SK-N-SH (cell line): Measurements from ENCODE around the gene INSYN1. TPM values are rescaled to one million over a fixed set of nuclear protein-coding genes. Genes with fewer than 3 reads are reported as not detected.

Experiments
- CTCF ChIA-PET: fragments of 300-600, 350-600 bp; formaldehyde crosslinking; extraction: SDS; loops from one replicate; lab custom pipeline; 2021; lab: Yijun Ruan, JAX
- POLR2A ChIA-PET: fragments of 350-600 bp; sonication (Branson Sonifier 250); formaldehyde crosslinking; extraction: SDS; loops from one replicate; lab custom pipeline; 2020; ENCODE audit warnings: antibody characterized with exemption, inconsistent platforms; lab: Yijun Ruan, JAX
- DNase-seq: peaks from one replicate; pipeline ENCODE4 v3.0.0; 2012
- H2AFZ ChIP-seq: fragments of 200-600 bp; sonication (generic); 2 replicates; pipeline ENCODE4 v1.8.1; 2016; ENCODE audit warnings: antibody characterized with exemption, mild to moderate bottlenecking, low read depth
- H3F3A ChIP-seq: fragments of 200-600 bp; sonication (generic); replicated peaks from 2 replicates; pipeline ENCODE3; 2016; ENCODE audit warnings: antibody characterized with exemption, mild to moderate bottlenecking; ENCODE audit not compliant: insufficient read depth
- H3K27ac ChIP-seq, 2 experiments: fragments of 200-500 bp in 1 of 2; fragments of 200-600 bp in 1 of 2; sonication (Bioruptor generic) in 1 of 2; sonication (generic), shearing (Covaris generic) in 1 of 2; 2 replicates each; pipeline versions ENCODE4 v1.5.1 to v1.6.1; 2014 to 2016; ENCODE audit warnings: low read depth in 2 of 2, inconsistent platforms in 1 of 2, low read length in 1 of 2, mild to moderate bottlenecking in 1 of 2, mixed read lengths in 1 of 2
- H3K27me3 ChIP-seq: fragments of 200-600 bp; sonication (generic), shearing (Covaris generic); 2 replicates; pipeline ENCODE4 v1.6.1; 2016; ENCODE audit warnings: mixed run types; ENCODE audit not compliant: insufficient read depth
- H3K36me3 ChIP-seq, 2 experiments: fragments of 200-500 bp in 1 of 2; fragments of 200-600 bp in 1 of 2; sonication (Bioruptor generic) in 1 of 2; sonication (generic) in 1 of 2; replicated peaks in 1 of 2; 2 replicates each; pipeline versions ENCODE3 to v1.5.1; 2014 to 2016; ENCODE audit warnings: low read length in 1 of 2, mild to moderate bottlenecking in 1 of 2; ENCODE audit not compliant: insufficient read depth in 2 of 2, control insufficient read depth in 1 of 2
- H3K4me1 ChIP-seq, 2 experiments: fragments of 200-500 bp in 1 of 2; fragments of 200-600 bp in 1 of 2; sonication (Bioruptor generic) in 1 of 2; sonication (generic), shearing (Covaris generic) in 1 of 2; 2 replicates each; pipeline versions ENCODE4 v1.5.1 to v1.6.1; 2014 to 2016; ENCODE audit warnings: low read depth in 1 of 2, low read length in 1 of 2, mixed run types in 1 of 2; ENCODE audit not compliant: insufficient read depth in 2 of 2, control insufficient read depth in 1 of 2
- H3K4me2 ChIP-seq: fragments of 200-600 bp; sonication (generic), shearing (Covaris generic); 2 replicates; pipeline ENCODE4 v1.6.1; 2017; ENCODE audit warnings: mixed run types
- H3K4me3 ChIP-seq, 2 experiments: fragments of 200-500 bp in 1 of 2; fragments of 200-600 bp in 1 of 2; sonication (Bioruptor generic) in 1 of 2; sonication (generic), shearing (Covaris generic) in 1 of 2; 2 replicates each; pipeline versions ENCODE4 v1.5.1 to v1.8.1; 2014 to 2016; ENCODE audit warnings: low read depth in 2 of 2, inconsistent platforms in 1 of 2, low read length in 1 of 2, mild to moderate bottlenecking in 1 of 2, mixed read lengths in 1 of 2, moderate library complexity in 1 of 2
- H3K79me2 ChIP-seq: fragments of 200-600 bp; sonication (generic); 2 replicates; pipeline ENCODE4 v1.8.1; 2017; ENCODE audit warnings: mild to moderate bottlenecking; ENCODE audit not compliant: insufficient read depth
- H3K9ac ChIP-seq: fragments of 200-600 bp; sonication (generic); 2 replicates; pipeline ENCODE4 v1.6.1; 2017; ENCODE audit warnings: mixed run types
- H3K9me2 ChIP-seq: fragments of 200-600 bp; sonication (generic); 2 replicates; pipeline ENCODE4 v1.6.1; 2017; ENCODE audit warnings: mixed run types
- H3K9me3 ChIP-seq: fragments of 200-600 bp; sonication (generic); 2 replicates; pipeline ENCODE4 v1.6.1; 2017; ENCODE audit warnings: mixed run types, mild to moderate bottlenecking, moderate library complexity
- H4K20me1 ChIP-seq: fragments of 200-600 bp; sonication (generic); 2 replicates; pipeline ENCODE4 v1.6.1; 2017; ENCODE audit warnings: mild to moderate bottlenecking, mixed run types; ENCODE audit not compliant: insufficient read depth
- CHD2 ChIP-seq: fragments of 150-350 bp; IDR thresholded peaks from 2 replicates; pipeline ENCODE4 v1.6.1; 2018; ENCODE audit warnings: low read length; ENCODE audit not compliant: partially characterized antibody
- EP300 ChIP-seq, 2 experiments: IDR thresholded peaks; 2 replicates each; pipeline versions ENCODE4 v1.4.0 to v1.6.1; 2012; ENCODE audit warnings: borderline replicate concordance in 1 of 2, low read depth in 1 of 2, low read length in 1 of 2
- FOXJ3 ChIP-seq: sonication (generic); formaldehyde crosslinking; IDR thresholded peaks from 2 replicates; pipeline ENCODE4 v1.5.1; 2020; ENCODE audit warnings: mild to moderate bottlenecking, missing genetic modification reagents
- FOXM1 ChIP-seq: IDR thresholded peaks from 2 replicates; pipeline ENCODE4 v1.4.0; 2012; ENCODE audit warnings: low read depth, mild to moderate bottlenecking
- GATA2 ChIP-seq: sonication (generic); formaldehyde crosslinking; IDR thresholded peaks from 2 replicates; pipeline ENCODE4 v1.5.0; 2020; ENCODE audit warnings: mild to moderate bottlenecking, missing genetic modification reagents
- IRF3 ChIP-seq: fragments of 150-350 bp; IDR thresholded peaks from 2 replicates; pipeline ENCODE4 v1.6.1; 2016; ENCODE audit warnings: mild to moderate bottlenecking, low read depth, low read length
- MAX ChIP-seq: IDR thresholded peaks from 2 replicates; pipeline ENCODE4 v1.4.0; 2012; ENCODE audit warnings: low read depth
- MEF2A ChIP-seq: IDR thresholded peaks from 2 replicates; pipeline ENCODE4 v1.4.0; 2012; ENCODE audit warnings: low read depth, borderline replicate concordance
- MXI1 ChIP-seq: IDR thresholded peaks from 2 replicates; pipeline ENCODE4 v1.6.1; 2012; ENCODE audit warnings: mild to moderate bottlenecking, low read depth, low read length, improper control_type of control experiment
- NFIC ChIP-seq: IDR thresholded peaks from 2 replicates; pipeline ENCODE4 v1.4.0; 2012; ENCODE audit warnings: borderline replicate concordance
- RAD21 ChIP-seq: IDR thresholded peaks from 2 replicates; pipeline ENCODE4 v1.6.1; 2012; ENCODE audit warnings: mild to moderate bottlenecking, low read length
- RXRA ChIP-seq: IDR thresholded peaks from 2 replicates; pipeline ENCODE4 v1.4.0; 2012; ENCODE audit warnings: low read depth, mild to moderate bottlenecking, borderline replicate concordance
- SMC3 ChIP-seq: IDR thresholded peaks from 2 replicates; pipeline ENCODE4 v1.6.1; 2012; ENCODE audit warnings: low read depth, low read length, improper control_type of control experiment
- TAF1 ChIP-seq: IDR thresholded peaks from 2 replicates; pipeline ENCODE4 v1.6.1; 2012; ENCODE audit warnings: low read depth, mild to moderate bottlenecking, low read length, moderate library complexity, borderline replicate concordance
- YY1 ChIP-seq: IDR thresholded peaks from 2 replicates; pipeline ENCODE4 v1.4.0; 2012; ENCODE audit warnings: low read depth, mild to moderate bottlenecking
- WGBS: methylation state at CpG from one replicate; pipeline ENCODE4 v1.1.6; 2017; ENCODE audit warnings: low lambda C conversion rate; 5-methylcytosine and 5-hydroxymethylcytosine counted together
- polyA plus RNA-seq, 3 experiments: library from polyadenylated mRNA; depleted of rRNA; stranded (reverse); fragments of >200 nt; gene quantifications; 2 replicates each; pipeline ENCODE4 v1.2.3, GENCODE V29; 2012

INSYN1 gene
- polyA plus RNA-seq, 1 of the 3 experiments (the other 2 are of a cell fraction): 3.7 TPM

- H4K20me1 ChIP-seq: no peaks in the 10 kb centered on the region
- peaks cover 28% of the 10 kb centered on the region for H3K27me3 ChIP-seq
- H3K4me1 ChIP-seq: peaks cover 0 to 8% of the 10 kb centered on the region in 2 experiments; a peak in 2 of 4 replicates
- H3K9ac ChIP-seq: no peak overlapping the region
- H3K79me2 ChIP-seq: no peaks in the 10 kb centered on the region
- H3K9me3 ChIP-seq: no peaks in the 10 kb centered on the region
- ChIA-PET POLR2A (no interaction called here), CTCF (interaction anchor here (0.7 to 1.4 kb wide), 6 partner anchors 12 to 151 kb away, joined by 3 read pairs; no protein-coding TSS in a partner anchor)
- no peaks in the 10 kb centered on the region for H3K9me2 ChIP-seq
- H3K27ac ChIP-seq: no peak overlapping the region
- no peak for TF ChIP-seq EP300 (IDR thresholded peaks at IDR 0.05; ENCODE audit: borderline replicate concordance in 1 of 2, low read depth in 1 of 2, low read length in 1 of 2)
- no peak for TF ChIP-seq TAF1
- no peak for TF ChIP-seq RXRA
- no peak for TF ChIP-seq FOXJ3 (CRISPR knock-in tag)
- no peak for TF ChIP-seq SMC3
- no peak for TF ChIP-seq MXI1
- no peak for TF ChIP-seq MAX
- TF ChIP-seq YY1: no peak
- TF ChIP-seq IRF3: no peak
- no peak for TF ChIP-seq CHD2
- no peak for TF ChIP-seq MEF2A
- no peak for TF ChIP-seq FOXM1
- no peak for TF ChIP-seq RAD21
- TF ChIP-seq GATA2 (CRISPR knock-in tag): no peak
- H3K36me3 ChIP-seq: no peaks in the 10 kb centered on the region
- no peaks in the 10 kb centered on the region for H3F3A ChIP-seq
- no peak overlapping the region for H2AFZ ChIP-seq
- DNase-seq: no peak
- H3K4me2 ChIP-seq: no peak overlapping the region
- H3K4me3 ChIP-seq: no peak overlapping the region
Measured at GRCh38 chr15:73757571-73757970, 4.4 kb upstream of the INSYN1 start.

GRCh38 chr15:73756947-73757513 is 3.9 kb upstream of the INSYN1 start:
- no peak for DNase-seq
- POLR2A ChIA-PET: no interaction called here
- H3K4me1 ChIP-seq: peaks cover 0 to 8% of the 10 kb centered on the region in 2 experiments; a peak in 2 of 4 replicates
- H3F3A ChIP-seq: no peaks in the 10 kb centered on the region
- no peak for TF ChIP-seq NFIC
- TF ChIP-seq MAX: no peak
- no peak overlapping the region for H3K4me3 ChIP-seq
- 75% methylated on average over 3 of the region's 3 CpGs for WGBS
- CTCF ChIA-PET: interaction anchor here (0.7 to 1.3 kb wide), 3 partner anchors 52 to 152 kb away, joined by 3 read pairs; no protein-coding TSS in a partner anchor
- H3K27ac ChIP-seq: no peak overlapping the region
- H3K36me3 ChIP-seq: no peaks in the 10 kb centered on the region
- no peak overlapping the region for H3K9ac ChIP-seq
- peaks cover 23% of the 10 kb centered on the region; the same call in 1 of the 2 replicates for H3K27me3 ChIP-seq
- no peak overlapping the region for H3K4me2 ChIP-seq
- no peak overlapping the region for H2AFZ ChIP-seq
- no peaks in the 10 kb centered on the region for H3K9me2 ChIP-seq
- H3K9me3 ChIP-seq: no peaks in the 10 kb centered on the region
- H3K79me2 ChIP-seq: no peaks in the 10 kb centered on the region
- H4K20me1 ChIP-seq: no peaks in the 10 kb centered on the region
